ENCODE measurements around the gene COX17.

Gene COX17

GRCh38 chr3:119624002-119624720 lies 53.0 kb downstream of the COX17 start:
- no peak for DNase-seq (ENCODE audit: low read depth, low spot score)

- DNase-seq (ENCODE audit: low read depth, low spot score), result no peak
Observed at GRCh38 chr3:119620899-119621298, 56.3 kb downstream of the COX17 start.

Measured in activated naive CD8-positive, alpha-beta T cell treated with anti-CD3 and anti-CD28 coated beads, Interleukin-2, amount 50 U/mL, for 16 hours (primary cell).